Measurements from ENCODE around the gene CERS3. TPM values are rescaled to one million over a fixed set of nuclear protein-coding genes. Genes with fewer than 3 reads are reported as not detected.
A peak's percentile ranks its signal among the peaks of the same experiment; 100 is the strongest.

CERS3 gene
- total and polyA plus RNA-seq, 4 donors = 0.10 to 0.23 (median 0.12) TPM; not detected in 1

DNA sequence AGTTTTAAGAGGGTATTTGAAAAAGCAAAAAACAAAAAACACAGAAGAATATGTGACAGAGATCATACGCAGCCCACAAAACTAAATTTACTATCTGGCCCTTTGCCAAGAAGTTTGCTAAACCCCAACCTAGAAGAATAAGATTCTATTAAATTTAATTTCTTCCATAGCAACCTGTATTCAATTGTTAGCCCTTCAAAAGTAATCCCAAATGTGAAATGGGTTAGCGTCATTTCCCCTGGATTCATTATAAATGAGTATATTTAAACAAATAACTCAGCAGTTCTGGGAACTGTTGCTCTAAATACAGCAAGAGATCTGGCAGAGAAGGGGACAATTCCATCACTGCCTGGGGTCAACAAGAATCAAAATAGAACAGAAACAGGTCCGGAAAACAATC lies 56.8 kb downstream of the CERS3 start:
- 72 to 84% methylated on average over 3 of the region's 3 CpGs for WGBS, 2 donors
- no peaks in the 10 kb centered on the region for H3K36me3 ChIP-seq (ENCODE audit: control insufficient read depth in 4 of 4, insufficient read depth in 4 of 4, low read length in 4 of 4)
- ATAC-seq (ENCODE audit: insufficient read depth, low FRiP score) (no peak), DNase-seq (peak in 2 of 3 donors; percentile 22 to 41)
- H3K9me3 ChIP-seq (ENCODE audit: control insufficient read depth in 4 of 4, insufficient read depth in 3 of 4, low read length in 3 of 4) = peaks cover 0 to 6% (median 1%) of the 10 kb centered on the region in 4 donors
- TF ChIP-seq, protein P1, sequence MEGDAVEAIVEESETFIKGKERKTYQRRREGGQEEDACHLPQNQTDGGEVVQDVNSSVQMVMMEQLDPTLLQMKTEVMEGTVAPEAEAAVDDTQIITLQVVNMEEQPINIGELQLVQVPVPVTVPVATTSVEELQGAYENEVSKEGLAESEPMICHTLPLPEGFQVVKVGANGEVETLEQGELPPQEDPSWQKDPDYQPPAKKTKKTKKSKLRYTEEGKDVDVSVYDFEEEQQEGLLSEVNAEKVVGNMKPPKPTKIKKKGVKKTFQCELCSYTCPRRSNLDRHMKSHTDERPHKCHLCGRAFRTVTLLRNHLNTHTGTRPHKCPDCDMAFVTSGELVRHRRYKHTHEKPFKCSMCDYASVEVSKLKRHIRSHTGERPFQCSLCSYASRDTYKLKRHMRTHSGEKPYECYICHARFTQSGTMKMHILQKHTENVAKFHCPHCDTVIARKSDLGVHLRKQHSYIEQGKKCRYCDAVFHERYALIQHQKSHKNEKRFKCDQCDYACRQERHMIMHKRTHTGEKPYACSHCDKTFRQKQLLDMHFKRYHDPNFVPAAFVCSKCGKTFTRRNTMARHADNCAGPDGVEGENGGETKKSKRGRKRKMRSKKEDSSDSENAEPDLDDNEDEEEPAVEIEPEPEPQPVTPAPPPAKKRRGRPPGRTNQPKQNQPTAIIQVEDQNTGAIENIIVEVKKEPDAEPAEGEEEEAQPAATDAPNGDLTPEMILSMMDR (IDR thresholded peaks at IDR 0.05; ENCODE audit: control extremely low read depth, extremely low read depth) = no peak
- H3K4me1 ChIP-seq (ENCODE audit: control insufficient read depth in 5 of 5, insufficient read depth in 5 of 5, low read length in 5 of 5) = peaks cover 0 to 20% (median 2%) of the 10 kb centered on the region in 5 donors
- H3K4me3 ChIP-seq = no peak overlapping the region
- H3K27ac ChIP-seq (ENCODE audit: low read depth in 1 of 2, low read length in 1 of 2) = no peak overlapping the region
- H3K27me3 ChIP-seq (ENCODE audit: control insufficient read depth in 3 of 3, insufficient read depth in 3 of 3, low read length in 2 of 3) = no peaks in the 10 kb centered on the region
- no peak overlapping the region for H3K9ac ChIP-seq (ENCODE audit: insufficient read depth in 1 of 2, low read length in 2 of 2)

DNA sequence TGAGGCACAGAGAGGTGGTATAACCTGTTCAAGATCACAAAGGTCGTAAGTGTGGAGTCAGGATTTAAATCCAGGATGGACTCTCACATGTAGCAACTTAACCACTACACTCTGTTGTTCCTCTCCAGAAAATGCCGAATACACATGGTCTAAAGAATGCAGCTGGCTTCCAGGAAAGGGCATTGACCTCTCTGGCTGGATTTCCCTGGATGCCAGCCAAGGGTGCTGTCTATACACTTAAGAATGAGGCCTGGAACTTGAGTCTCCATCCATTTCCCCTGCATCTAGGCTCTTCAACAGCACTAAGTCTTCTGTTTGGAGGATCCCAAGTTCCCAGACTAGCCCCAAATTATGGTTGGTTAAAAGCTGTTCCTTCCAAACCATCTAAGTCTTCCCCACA lies 60.5 kb downstream of the CERS3 start:
- Histone ChIP-seq H3K27ac (ENCODE audit: low read depth in 1 of 2, low read length in 1 of 2) (no peak overlapping the region), H3K9ac (ENCODE audit: insufficient read depth in 1 of 2, low read length in 2 of 2) (no peak overlapping the region), H3K9me3 (ENCODE audit: control insufficient read depth in 4 of 4, insufficient read depth in 3 of 4, low read length in 3 of 4) (no peaks in the 10 kb centered on the region), H3K4me1 (ENCODE audit: control insufficient read depth in 5 of 5, insufficient read depth in 5 of 5, low read length in 5 of 5) (peaks cover 2 to 20% (median 5%) of the 10 kb centered on the region in 5 donors), H3K27me3 (ENCODE audit: control insufficient read depth in 3 of 3, insufficient read depth in 3 of 3, low read length in 2 of 3) (no peaks in the 10 kb centered on the region), H3K4me3 (no peak overlapping the region), H3K36me3 (ENCODE audit: control insufficient read depth in 4 of 4, insufficient read depth in 4 of 4, low read length in 4 of 4) (no peaks in the 10 kb centered on the region)
- no peak for ATAC-seq (ENCODE audit: insufficient read depth, low FRiP score)
- 42 to 79% methylated on average over 2 of the region's 2 CpGs for WGBS, 2 donors
- DNase-seq = peak; percentile 86 to 92 (median 92)
- TF ChIP-seq, protein P1 (IDR thresholded peaks at IDR 0.05; ENCODE audit: control extremely low read depth, extremely low read depth) = no peak

DNA sequence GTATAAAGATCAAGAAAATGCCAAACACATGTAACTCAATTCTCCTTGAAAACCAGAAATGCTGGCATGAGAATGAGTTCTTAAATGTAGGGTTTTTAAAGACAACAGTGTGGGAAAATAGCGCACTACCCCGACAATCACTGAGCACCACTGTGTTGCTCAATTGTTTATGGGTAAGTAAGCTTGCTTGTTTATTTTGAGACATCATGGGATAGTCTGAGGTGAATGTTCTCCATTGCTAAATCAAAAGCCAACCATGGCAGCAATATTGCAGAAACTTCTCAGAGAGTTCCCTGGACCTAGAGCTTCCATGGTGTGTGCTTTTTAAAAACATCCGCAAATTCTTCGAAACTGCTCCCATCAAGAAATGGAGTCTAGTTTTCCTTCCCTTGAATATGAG lies 62.7 kb downstream of the CERS3 start:
- Histone ChIP-seq H3K4me3 (no peak overlapping the region), H3K4me1 (ENCODE audit: control insufficient read depth in 5 of 5, insufficient read depth in 5 of 5, low read length in 5 of 5) (peaks cover 2 to 11% (median 5%) of the 10 kb centered on the region in 5 donors), H3K27me3 (ENCODE audit: control insufficient read depth in 3 of 3, insufficient read depth in 3 of 3, low read length in 2 of 3) (no peaks in the 10 kb centered on the region), H3K27ac (ENCODE audit: low read depth in 1 of 2, low read length in 1 of 2) (no peak overlapping the region), H3K9ac (ENCODE audit: insufficient read depth in 1 of 2, low read length in 2 of 2) (no peak overlapping the region), H3K9me3 (ENCODE audit: control insufficient read depth in 4 of 4, insufficient read depth in 3 of 4, low read length in 3 of 4) (no peaks in the 10 kb centered on the region), H3K36me3 (ENCODE audit: control insufficient read depth in 4 of 4, insufficient read depth in 4 of 4, low read length in 4 of 4) (no peaks in the 10 kb centered on the region)
- TF ChIP-seq, protein P1 (IDR thresholded peaks at IDR 0.05; ENCODE audit: control extremely low read depth, extremely low read depth) = no peak
- WGBS, 2 donors = 45 to 56% methylated on average over 4 of the region's 4 CpGs
- no peak for DNase-seq
- ATAC-seq (ENCODE audit: insufficient read depth, low FRiP score) = no peak

DNA sequence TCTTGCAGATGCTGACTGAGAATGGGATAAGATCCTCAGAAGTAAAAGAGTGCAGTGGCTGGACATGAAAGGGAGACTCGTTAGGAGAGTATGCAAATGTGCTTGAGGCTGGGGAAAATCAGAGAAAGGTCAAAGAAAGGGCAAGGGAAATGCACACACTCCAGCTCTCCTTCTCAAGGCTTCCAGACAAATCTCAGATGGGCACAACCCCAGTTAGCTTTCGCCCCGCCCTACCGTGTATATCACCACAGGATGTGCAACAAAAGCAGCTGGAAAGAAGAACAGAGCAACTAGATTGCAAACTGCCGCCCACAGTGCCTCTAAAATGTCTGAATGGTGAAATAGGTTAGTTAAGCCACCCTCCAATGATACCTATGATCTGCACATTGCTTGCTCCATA lies 63.9 kb downstream of the CERS3 start:
- peaks cover 2 to 10% (median 5%) of the 10 kb centered on the region in 5 donors for H3K4me1 ChIP-seq (ENCODE audit: control insufficient read depth in 5 of 5, insufficient read depth in 5 of 5, low read length in 5 of 5)
- no peak for DNase-seq
- H3K4me3 ChIP-seq = no peak overlapping the region
- TF ChIP-seq, protein P1 (IDR thresholded peaks at IDR 0.05; ENCODE audit: control extremely low read depth, extremely low read depth) = no peak
- no peak overlapping the region for H3K9ac ChIP-seq (ENCODE audit: insufficient read depth in 1 of 2, low read length in 2 of 2)
- ATAC-seq (ENCODE audit: insufficient read depth, low FRiP score) = no peak
- 40 to 43% methylated on average over 5 of the region's 5 CpGs for WGBS, 2 donors
- H3K27me3 ChIP-seq (ENCODE audit: control insufficient read depth in 3 of 3, insufficient read depth in 3 of 3, low read length in 2 of 3) = no peaks in the 10 kb centered on the region
- H3K9me3 ChIP-seq (ENCODE audit: control insufficient read depth in 4 of 4, insufficient read depth in 3 of 4, low read length in 3 of 4) = peaks cover 0 to 3% (median 0%) of the 10 kb centered on the region in 4 donors
- H3K36me3 ChIP-seq (ENCODE audit: control insufficient read depth in 4 of 4, insufficient read depth in 4 of 4, low read length in 4 of 4) = no peaks in the 10 kb centered on the region
- no peak overlapping the region for H3K27ac ChIP-seq (ENCODE audit: low read depth in 1 of 2, low read length in 1 of 2)

All from lung (tissue), 12 donors.